ENCODE results near the gene AJM1. TPM values are rescaled to one million over a fixed set of nuclear protein-coding genes. Genes with fewer than 3 reads are reported as not detected.

The AJM1 gene
- total and polyA plus RNA-seq, 2 of the 8 experiments (the other 6 are each of a cell fraction or from before 2014, with no cell fraction given) = 0.12 to 0.97 TPM

GRCh38 chr9:136846376-136847087, 4.3 kb downstream of the AJM1 start:
- Histone ChIP-seq H4K91ac (replicated peaks; ENCODE audit: insufficient read length, low read length) (peak overlapping the region; percentile 65), H3K27ac (ENCODE audit: low read depth, low read length) (no peak overlapping the region), H3K27me3 (replicated peaks in 1 of 4; ENCODE audit: control insufficient read depth in 3 of 4, extremely low read depth in 1 of 4, insufficient read depth in 3 of 4, low read length in 3 of 4) (peaks cover 2 to 12% (median 7%) of the 10 kb centered on the region in 4 experiments; a peak in 6 of 7 replicates), H2AK5ac (ENCODE audit: low read depth, low read length) (0 out of 2 replicates have a peak overlapping the region, but pooled peaks have one; percentile 13), H4K20me1 (replicated peaks in 1 of 2; ENCODE audit: control insufficient read depth in 1 of 2, insufficient read depth in 2 of 2, low read length in 2 of 2) (peaks cover 8 to 9% of the 10 kb centered on the region in 2 experiments), H3K4me1 (replicated peaks in 1 of 4; ENCODE audit: control insufficient read depth in 3 of 4, insufficient read depth in 4 of 4, low read length in 3 of 4) (peaks cover 0 to 28% (median 14%) of the 10 kb centered on the region in 4 experiments; a peak in 6 of 7 replicates), H2BK12ac (ENCODE audit: low read depth, low read length) (0 out of 2 replicates have a peak overlapping the region, but pooled peaks have one; percentile 68), H2BK20ac (ENCODE audit: low read length) (no peak overlapping the region), H2BK120ac (replicated peaks; ENCODE audit: low read depth, low read length) (no peak overlapping the region), H3K23me2 (ENCODE audit: low read depth, low read length) (peaks cover 13% of the 10 kb centered on the region), H4K8ac (ENCODE audit: extremely low read depth, insufficient read depth, low read length) (peak overlapping the region; percentile 71), H3K23ac (ENCODE audit: insufficient read length) (no peak overlapping the region), H3K4ac (replicated peaks; ENCODE audit: insufficient read length, low read depth, low read length) (no peak overlapping the region), H2BK5ac (ENCODE audit: low read depth, low read length) (no peak overlapping the region), H2BK15ac (ENCODE audit: low read length) (no peak overlapping the region), H3K18ac (ENCODE audit: extremely low read depth, low read length) (peak overlapping the region; percentile 78; the same call in 1 of the 2 replicates), H3K36me3 (ENCODE audit: control insufficient read depth in 2 of 4, insufficient read depth in 4 of 4, low read length in 3 of 4) (peaks cover 0 to 7% (median 3%) of the 10 kb centered on the region in 4 experiments; a peak in 4 of 8 replicates), H3K79me2 (ENCODE audit: control insufficient read depth in 1 of 2, insufficient read depth in 2 of 2, low read length in 2 of 2) (no peaks in the 10 kb centered on the region), H3K56ac (replicated peaks; ENCODE audit: insufficient read length, low read depth, low read length) (no peak overlapping the region), H3K4me3 (ENCODE audit: extremely low read depth in 1 of 4, insufficient read depth in 2 of 4, low read depth in 3 of 4, low read length in 4 of 4) (peak overlapping the region; percentile 38 to 89 (median 46)), H3K14ac (ENCODE audit: insufficient read length) (no peak overlapping the region), H3K9me3 (ENCODE audit: insufficient read depth in 2 of 2, low read depth in 1 of 2, low read length in 1 of 2) (no peaks in the 10 kb centered on the region; a peak in 1 of 4 replicates), H3K9ac (replicated peaks in 1 of 4; ENCODE audit: extremely low read depth in 1 of 4, low read depth in 3 of 4, low read length in 3 of 4) (peak overlapping the region in 3 of 4 experiments; percentile 38 to 73 (median 44); a peak in 5 of 7 replicates), H3K4me2 (ENCODE audit: insufficient read depth in 1 of 2, low read depth in 2 of 2, low read length in 2 of 2) (peak overlapping the region; percentile 75 to 94), H3K79me1 (ENCODE audit: low read depth, low read length) (no peaks in the 10 kb centered on the region; the same call in 1 of the 2 replicates), H2AFZ (ENCODE audit: low read length) (no peak overlapping the region), H4K5ac (ENCODE audit: insufficient read length, low read depth, low read length) (no peak overlapping the region)
- 13% methylated on average over 63 of the region's 98 CpGs; no CpG with 5 or more reads in 1 of the 2 experiments for WGBS, 2 experiments (ENCODE audit: extremely low coverage in 1 of 2, insufficient coverage in 1 of 2, insufficient read length in 1 of 2, insufficient replicate concordance in 2 of 2, low coverage in 1 of 2, low lambda C conversion rate in 2 of 2, missing lambda C conversion rate in 1 of 2)
- FAIRE-seq (no peak), DNase-seq (ENCODE audit: low read depth in 1 of 2, low spot score in 2 of 2) (no peak)
- POLR2A ChIA-PET (ENCODE audit: partially characterized antibody) = interaction anchor here (0.7 to 20.5 kb wide), 17 partner anchors 10 to 432 kb away, joined by 3 to 248 read pairs (median 4); partner anchors contain the start of genes CLIC3, EDF1, MAMDC4 and RABL6
- CTCF ChIA-PET (ENCODE audit: partially characterized antibody) = interaction anchor here (1.1 to 2.6 kb wide), 3 partner anchors 38 to 183 kb away, joined by 4 to 7 read pairs (median 5); no protein-coding TSS in a partner anchor
- no peak for TF ChIP-seq POU5F1 (IDR thresholded peaks at IDR 0.05; ENCODE audit: low read depth, low read length)
- no peak for TF ChIP-seq ZNF274 (IDR thresholded peaks at IDR 0.05; ENCODE audit: borderline replicate concordance, extremely low read depth, low read length)

Data from H1 (cell line).